ENCODE data around the gene KLHL7.

KLHL7 gene

DNA sequence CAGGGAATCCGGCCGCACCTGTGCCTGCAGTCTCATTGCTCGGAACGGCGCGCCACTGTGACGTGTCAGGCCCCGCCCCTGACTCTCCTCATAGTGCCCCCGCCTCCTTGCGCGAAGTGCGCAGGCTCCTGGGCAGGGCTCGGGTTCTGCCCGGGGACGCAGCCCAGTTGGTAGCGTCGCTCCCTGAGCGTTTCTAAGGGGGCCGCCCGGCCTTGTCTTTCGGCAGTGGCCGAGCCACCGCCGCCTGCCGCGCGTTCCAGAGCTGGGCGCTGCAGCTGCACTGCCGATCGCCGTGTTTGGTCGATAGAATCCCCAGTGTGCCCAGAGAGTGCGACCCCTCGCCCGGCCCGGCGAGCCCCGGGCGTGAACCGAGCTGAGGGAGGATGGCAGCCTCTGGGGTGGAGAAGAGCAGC, at the start of gene KLHL7:
KLHL7 (plus strand) TSS at position 142 of the 413 bp plus-strand sequence; CDS start at position 384, 242 bp downstream.
- DNase-seq: peak; percentile 97 to 99

DNA sequence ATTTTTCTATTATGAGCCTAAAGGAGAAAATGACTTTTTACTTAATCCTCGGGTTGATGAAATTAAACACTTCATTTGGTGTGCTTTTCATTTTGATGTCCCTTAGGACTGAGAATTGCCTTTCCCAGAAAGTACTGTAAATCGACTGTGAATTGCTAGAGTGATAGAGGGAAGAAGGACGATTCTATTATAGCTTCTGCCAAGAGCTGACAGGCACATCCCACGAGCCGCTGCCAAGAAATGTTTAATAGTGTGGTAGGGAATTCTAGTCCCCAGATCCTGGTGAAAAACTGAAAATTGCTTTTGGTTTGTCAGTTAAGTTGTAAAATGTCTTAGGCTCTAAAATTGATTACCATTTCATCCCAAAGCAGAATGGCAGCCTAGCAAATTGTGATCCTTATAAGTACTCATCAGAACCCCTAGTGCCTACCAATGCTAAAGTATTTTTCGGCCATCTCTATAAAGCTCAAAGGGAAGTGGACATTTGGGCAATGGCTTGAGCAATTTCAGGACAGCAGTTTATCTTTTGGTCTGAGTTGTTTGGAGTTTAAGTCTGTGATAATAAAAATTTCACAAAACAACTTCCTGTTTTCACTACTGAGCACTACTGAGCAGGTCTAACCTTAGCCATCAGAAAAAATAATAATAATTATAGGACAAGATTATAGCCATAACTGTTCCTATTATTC, 47.0 kb upstream of the KLHL7 start:
- no peak for DNase-seq

DNA sequence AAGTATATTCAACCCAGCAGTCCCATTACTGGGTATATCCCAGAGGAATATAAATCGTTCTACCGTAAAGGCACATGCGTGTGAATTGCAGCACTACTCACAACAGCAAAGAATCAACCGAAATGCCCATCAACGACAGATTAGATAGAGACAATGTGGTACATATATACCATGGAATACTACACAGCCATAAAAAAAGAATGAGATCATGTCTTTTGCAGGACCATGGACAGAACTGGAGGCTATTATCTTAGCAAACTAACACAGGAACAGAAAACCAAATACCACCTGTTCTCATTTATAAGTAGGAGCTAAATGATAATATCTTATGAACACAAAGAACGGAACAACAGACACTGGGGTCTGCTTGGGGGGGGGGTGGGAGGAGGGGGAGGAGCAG, 44.3 kb upstream of the KLHL7 start:
- DNase-seq: no peak

DNA sequence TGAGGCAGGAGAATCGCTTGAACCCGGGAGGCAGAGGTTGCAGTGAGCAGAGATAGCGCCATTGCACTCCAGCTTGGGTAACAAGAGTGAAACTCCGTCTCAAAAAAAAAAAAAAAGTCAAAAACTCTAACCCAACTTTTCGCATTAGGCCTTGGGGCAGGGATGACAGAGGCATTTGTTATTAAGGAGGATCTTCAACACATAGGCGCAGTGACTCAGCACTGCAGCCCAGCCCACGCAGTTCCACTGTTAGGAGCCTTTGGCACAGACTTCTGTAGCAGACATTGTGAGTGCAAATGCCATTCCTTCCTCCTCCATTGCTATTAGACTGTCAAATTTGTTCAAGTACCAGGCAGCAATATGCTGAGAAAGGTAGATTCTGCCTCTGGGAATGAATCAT, 43.1 kb upstream of the KLHL7 start:
- DNase-seq: no peak

DNA sequence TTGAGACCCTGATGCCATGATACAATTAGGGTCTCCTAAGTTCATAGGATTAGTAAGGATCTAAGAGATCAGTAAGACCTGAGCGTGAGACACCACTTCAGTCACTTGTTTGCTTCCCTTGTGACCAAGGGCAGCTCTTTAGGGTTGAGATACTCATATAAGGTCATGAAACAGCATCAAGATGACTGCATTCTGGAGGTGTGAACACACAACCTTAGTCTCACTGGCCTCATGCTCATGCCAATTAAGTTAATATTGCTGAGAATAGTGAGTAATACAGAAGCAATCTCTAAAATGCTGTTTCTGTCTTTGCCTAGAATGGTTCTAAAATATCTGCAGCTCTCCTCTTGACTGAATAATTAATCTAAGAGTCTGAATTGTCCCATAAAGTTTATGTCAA, 39.6 kb upstream of the KLHL7 start:
- no peak for DNase-seq

- DNase-seq: no peak
Observed at GRCh38 chr7:23067271-23067670, 38.3 kb upstream of the KLHL7 start.

- no peak for DNase-seq
Observed at GRCh38 chr7:23072048-23072447, 33.5 kb upstream of the KLHL7 start.

DNA sequence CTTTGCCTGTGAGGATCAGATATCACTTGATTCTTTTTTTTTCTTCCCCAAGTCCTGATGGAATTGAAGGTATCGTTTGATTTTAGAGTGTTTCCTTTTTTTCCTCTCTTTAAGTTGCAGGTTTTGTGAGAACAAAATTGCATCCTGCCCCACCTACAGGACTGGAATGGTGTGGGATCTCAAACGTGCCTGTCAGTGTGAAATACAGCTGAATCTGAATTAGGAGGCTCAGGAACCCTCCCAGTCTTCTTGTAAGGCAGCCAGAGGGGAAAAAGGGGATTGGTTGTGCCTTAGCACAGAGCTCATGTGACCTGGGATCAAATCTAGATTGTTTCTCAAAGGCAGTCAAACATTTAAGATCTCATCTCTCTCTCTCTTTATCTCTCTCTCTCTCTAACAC, 32.7 kb upstream of the KLHL7 start:
- no peak for DNase-seq

DNA sequence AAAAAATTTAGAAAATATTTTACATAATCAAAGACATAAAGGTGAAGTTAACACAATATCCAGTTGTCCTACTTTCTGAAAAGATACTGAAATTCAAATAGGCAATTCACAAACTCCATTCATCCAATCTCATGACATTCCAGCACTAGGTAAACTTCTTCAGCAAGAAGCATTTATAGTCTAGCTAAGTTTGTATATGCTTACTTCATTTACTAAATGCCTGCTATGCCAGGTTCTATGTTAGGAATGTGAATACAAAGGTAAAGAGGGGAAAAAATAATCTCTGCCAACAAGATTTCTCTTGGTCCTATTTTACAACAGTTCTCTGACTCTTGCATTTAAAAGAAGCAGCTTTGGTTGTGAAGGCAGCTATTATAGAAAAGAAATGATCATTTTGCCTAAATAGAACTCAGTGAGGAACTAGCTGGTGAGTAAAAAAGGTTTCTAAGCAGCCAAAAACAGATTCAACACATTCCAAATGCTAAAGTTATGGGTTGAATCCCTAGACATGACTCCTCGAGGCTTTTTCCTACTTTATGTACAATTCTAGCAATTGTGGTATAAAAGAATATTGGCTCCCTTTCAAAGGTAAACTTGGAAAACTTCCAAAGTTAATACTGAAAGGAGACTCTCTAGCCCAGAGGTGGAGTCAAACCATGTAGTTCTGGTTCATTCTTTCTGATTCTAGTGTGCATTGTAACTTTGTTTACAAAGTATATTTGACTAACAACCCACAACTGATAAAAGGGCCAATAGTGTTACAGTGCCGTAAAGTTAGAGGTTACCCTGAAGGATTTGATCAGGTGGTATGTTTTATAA, 30.9 kb upstream of the KLHL7 start:
- no peak for DNase-seq

DNA sequence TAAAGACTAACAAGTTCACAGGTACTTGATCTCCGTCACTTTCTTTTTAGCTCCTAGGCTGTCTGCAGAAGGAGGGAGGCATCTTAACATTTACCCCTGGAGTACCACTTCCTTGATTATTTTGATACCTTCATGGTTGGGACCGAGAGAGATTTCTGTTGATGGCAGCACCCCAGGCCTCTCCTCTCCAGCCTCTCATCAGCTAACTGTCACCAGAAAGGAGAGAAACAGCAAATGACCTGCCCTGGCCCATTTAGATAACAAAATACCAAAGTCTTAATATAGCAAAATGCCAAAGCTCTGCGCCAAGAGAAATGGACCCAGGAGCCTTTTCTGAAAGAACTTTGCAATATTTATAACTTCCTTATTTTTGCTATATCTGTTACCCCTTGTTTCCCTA, 30.0 kb upstream of the KLHL7 start:
- DNase-seq: no peak

DNA sequence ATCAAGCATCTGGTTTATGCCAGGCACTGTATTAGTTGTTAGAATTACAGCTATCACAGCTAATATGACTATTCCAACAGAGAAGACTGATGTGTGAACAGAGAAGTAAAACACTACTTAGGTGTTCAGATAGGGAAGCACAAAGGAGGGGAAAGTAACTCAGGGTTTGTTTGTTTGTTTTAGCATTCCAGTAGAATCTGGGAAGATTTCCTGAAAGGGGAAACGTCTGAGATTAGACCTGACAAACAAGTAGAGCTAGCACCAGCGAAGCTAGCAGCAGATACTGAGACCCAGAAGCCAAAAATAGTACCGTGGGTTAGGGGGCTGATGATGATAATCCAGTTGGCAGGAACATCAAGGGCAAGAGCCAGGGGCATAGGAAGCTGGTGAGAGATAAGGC, 28.8 kb upstream of the KLHL7 start:
- no peak for DNase-seq

- DNase-seq: no peak
Observed at GRCh38 chr7:23093111-23093510, 12.5 kb upstream of the KLHL7 start.

DNA sequence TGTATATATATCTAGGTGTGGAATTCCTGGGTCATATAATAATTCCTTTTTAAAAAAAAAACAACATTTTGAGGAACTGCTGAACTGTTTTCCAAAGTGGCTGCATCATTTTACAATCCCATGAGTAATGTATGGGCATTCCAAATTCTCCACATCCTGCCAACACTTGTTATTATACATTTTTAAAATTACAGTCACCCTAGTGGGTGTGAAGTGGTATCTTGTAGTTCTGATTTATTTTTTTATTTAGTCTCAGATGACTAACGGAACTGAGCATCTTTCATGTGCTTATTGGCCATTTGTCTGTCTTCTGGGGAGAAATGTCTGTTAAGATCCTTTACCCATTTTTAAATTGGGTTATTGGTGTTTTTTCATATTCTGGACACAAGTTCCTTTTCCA, 12.0 kb upstream of the KLHL7 start:
- DNase-seq: no peak

GRCh38 chr7:23096518-23097290, 8.9 kb upstream of the KLHL7 start:
- no peak for DNase-seq

- DNase-seq: no peak
Observed at GRCh38 chr7:23098029-23098428, 7.6 kb upstream of the KLHL7 start.

- DNase-seq: no peak
Observed at GRCh38 chr7:23098460-23098859, 7.1 kb upstream of the KLHL7 start.

DNA sequence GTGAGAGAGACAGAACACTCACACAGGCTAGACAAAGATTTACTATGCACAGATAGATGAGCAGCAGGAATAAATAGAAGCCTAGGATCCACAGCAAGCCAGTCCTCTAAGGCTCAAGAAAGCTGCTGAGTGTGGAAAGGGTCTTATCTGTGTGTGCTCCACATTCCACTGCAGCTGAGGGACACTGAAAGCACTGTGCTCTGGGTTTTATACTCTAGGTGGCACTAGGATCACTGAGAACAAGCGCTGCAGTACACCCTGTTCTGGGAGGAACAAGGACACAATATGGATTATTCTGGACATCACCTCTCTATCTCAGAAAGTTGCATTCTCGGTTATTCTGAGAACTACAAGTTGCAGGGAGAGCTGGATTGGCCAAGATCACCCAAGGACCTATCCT, 4.9 kb upstream of the KLHL7 start:
- DNase-seq: no peak

DNA sequence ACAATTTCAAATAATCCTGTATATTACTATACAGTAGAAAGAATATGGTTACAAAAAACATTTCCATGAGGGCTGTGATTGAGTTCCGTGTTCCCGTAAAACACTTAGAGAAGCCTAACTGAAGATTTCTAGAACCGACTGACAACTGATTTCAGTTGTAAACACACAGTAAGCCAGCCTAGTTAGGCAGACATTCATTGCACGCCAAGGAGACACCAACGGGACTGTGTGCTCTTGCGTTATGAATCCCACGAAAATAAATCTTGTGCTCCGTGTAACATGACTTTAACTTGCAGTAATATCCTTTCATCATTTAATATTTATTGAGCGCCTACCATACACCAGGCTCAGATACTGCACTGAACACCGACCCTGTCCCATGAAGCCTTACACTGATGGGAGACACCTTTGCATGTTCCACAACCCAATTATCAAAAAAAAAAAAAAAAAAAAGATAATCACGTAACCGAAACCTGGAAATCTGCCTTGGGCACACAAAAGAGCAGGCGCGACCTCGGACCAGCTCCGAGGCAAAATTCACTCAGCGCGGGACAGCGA, 420 bp upstream of the KLHL7 start:
- DNase-seq: peak in 1 of 2 donors; percentile 5

- DNase-seq: peak; percentile 49 to 51
Observed at GRCh38 chr7:23106057-23106822, 655 bp downstream of the KLHL7 start.

- no peak for DNase-seq
Observed at GRCh38 chr7:23106823-23107663, 1.5 kb downstream of the KLHL7 start.

- DNase-seq: no peak
Observed at GRCh38 chr7:23107781-23108180, 2.2 kb downstream of the KLHL7 start.

- DNase-seq: no peak
Observed at GRCh38 chr7:23108995-23109394, 3.4 kb downstream of the KLHL7 start.

Data from stimulated activated CD4-positive, alpha-beta T cell treated with anti-CD3 and anti-CD28 coated beads, Interleukin-2, amount 100 ng/mL, for 24 hours (primary cell).